Activated gamma-delta T cell treated with anti-CD3 and anti-CD28 coated beads, Interleukin-2, amount 50 U/mL, for 16 hours (primary cell): ENCODE measurements around the gene DIAPH1.

Experiments
- DNase-seq: peaks from one replicate; pipeline ENCODE4 v3.0.0-alpha.2; 2020; ENCODE audit warnings: low read depth

DIAPH1 gene

DNA sequence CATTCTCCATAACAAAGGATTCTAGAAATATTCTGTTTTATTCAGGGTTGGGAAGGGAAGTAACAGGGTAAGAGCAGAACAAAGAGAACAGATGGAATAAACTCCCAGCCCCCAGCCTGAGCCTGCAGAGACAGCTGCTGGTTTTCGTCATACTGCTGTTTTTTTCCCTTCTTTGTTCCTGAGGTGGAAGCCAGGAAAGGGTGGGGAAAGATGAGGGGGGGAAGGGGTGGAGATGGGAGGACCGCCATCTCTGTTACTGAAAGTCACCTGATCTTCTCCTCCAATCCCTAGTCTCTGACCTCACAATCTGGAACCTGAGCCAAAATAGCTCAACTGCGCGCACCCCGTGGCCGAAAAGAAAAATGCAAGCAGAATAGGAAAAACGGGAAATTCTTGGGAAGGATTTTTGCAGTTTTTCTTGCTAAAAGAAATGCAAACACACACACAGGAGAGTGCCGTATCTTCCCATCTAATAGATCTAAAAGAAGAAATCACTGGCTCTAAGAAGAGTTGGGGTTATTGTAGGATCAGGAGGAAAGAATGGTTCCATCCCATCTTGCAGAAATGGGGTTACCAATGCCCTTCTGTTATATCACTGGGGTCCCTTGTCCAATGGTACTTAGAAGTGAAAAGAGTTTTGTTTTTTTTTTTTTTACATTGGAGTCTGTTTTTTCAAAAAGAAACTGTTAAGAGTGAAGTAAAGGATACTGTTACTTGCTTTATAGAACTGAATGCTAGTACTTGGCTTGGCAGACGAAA is 57.9 kb downstream of the DIAPH1 start:
- no peak for DNase-seq

GRCh38 chr5:141560151-141560550 is 58.6 kb downstream of the DIAPH1 start:
- DNase-seq, result no peak

- DNase-seq, result no peak
Measured at GRCh38 chr5:141559461-141559860, 59.3 kb downstream of the DIAPH1 start.

DNA sequence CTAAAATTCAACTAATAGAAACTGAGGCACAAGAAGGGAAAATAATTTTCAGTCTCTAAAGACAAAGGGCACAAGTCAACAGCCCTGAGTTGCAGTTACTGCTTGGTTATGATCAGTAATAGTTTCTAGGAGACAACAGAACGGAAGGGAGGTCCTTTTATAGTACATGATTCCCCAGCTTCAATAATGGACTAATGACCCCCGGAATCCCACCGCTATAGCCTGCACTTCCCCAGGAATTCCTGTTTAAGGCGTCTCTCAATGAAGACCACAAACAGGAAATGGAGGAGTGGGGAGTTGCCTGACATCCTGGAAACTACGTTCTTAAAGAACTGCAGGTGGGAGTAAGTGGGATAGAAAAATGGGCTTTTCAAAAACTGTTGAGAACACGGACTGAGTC is 60.6 kb downstream of the DIAPH1 start:
- no peak for DNase-seq

- DNase-seq, result peak; percentile 65
Measured at GRCh38 chr5:141557681-141558136, 61.1 kb downstream of the DIAPH1 start.

GRCh38 chr5:141547921-141548320 is 70.9 kb downstream of the DIAPH1 start:
- DNase-seq, result no peak

GRCh38 chr5:141547488-141547887 is 71.3 kb downstream of the DIAPH1 start:
- DNase-seq, result no peak

- DNase-seq, result no peak
Measured at GRCh38 chr5:141543053-141543452, 75.7 kb downstream of the DIAPH1 start.

GRCh38 chr5:141534492-141535213 is 84.1 kb downstream of the DIAPH1 start:
- DNase-seq, result no peak

- DNase-seq, result no peak
Measured at GRCh38 chr5:141533897-141534296, 84.9 kb downstream of the DIAPH1 start.

DNA sequence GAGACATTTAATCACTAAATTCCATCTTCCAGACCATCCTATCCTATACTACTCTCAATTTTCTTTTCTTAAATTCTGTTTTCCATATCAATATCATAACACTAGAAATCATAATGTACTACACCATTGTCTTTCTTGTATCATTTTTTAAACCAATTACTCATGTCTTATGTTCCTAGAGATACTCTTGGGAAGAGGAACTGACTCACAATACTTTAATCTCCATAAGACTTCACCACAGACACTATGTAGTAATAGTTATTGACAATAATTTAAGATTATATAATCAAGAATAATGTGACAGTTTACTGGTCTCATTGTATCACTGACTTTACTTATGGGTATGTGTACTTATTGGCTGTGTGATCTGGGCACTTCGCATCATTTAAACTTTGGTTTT is 86.1 kb downstream of the DIAPH1 start:
- DNase-seq, result no peak

DNA sequence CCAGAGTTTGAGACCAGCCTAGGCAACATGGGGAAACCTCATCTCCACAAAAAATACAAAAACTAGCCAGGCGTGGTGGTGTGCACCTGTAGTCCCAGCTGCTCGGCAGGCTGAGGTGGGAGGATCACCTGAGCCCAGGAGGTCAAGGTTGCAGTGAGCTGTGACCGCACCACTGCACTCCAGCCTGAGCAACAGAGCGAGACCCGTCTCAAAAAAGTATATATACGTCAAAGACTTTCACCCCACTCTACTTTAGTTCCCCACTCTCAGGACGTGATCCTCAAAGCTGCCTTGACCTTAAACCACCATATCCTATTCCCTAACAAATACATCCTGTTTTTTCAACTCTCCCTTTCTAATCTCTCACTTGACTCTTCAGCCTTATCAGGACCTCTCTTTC is 88.9 kb downstream of the DIAPH1 start:
- DNase-seq, result no peak

DNA sequence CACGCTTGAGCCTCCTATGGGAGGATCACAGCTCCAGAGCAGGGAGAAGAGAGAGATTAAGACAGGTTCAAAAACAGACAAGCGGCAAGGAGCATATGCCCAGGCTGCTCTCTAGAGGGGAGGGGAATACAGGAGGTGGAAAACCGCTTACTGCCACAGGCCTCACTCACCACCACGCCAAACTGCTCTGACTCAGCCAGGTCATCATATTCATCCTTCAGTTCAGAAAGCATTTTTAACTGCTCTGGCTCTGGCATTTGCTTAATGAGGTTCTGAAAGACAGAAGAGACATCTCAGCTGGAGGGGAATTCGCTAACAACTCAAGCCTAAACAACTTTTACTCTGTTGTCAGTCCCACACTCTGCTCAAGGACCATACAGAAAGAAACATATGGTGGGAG is 89.8 kb downstream of the DIAPH1 start:
- DNase-seq, result no peak

- DNase-seq, result no peak
Measured at GRCh38 chr5:141528291-141528984, 90.4 kb downstream of the DIAPH1 start.

GRCh38 chr5:141527426-141527825 is 91.4 kb downstream of the DIAPH1 start:
- no peak for DNase-seq

- no peak for DNase-seq
Measured at GRCh38 chr5:141525653-141526052, 93.1 kb downstream of the DIAPH1 start.

DNA sequence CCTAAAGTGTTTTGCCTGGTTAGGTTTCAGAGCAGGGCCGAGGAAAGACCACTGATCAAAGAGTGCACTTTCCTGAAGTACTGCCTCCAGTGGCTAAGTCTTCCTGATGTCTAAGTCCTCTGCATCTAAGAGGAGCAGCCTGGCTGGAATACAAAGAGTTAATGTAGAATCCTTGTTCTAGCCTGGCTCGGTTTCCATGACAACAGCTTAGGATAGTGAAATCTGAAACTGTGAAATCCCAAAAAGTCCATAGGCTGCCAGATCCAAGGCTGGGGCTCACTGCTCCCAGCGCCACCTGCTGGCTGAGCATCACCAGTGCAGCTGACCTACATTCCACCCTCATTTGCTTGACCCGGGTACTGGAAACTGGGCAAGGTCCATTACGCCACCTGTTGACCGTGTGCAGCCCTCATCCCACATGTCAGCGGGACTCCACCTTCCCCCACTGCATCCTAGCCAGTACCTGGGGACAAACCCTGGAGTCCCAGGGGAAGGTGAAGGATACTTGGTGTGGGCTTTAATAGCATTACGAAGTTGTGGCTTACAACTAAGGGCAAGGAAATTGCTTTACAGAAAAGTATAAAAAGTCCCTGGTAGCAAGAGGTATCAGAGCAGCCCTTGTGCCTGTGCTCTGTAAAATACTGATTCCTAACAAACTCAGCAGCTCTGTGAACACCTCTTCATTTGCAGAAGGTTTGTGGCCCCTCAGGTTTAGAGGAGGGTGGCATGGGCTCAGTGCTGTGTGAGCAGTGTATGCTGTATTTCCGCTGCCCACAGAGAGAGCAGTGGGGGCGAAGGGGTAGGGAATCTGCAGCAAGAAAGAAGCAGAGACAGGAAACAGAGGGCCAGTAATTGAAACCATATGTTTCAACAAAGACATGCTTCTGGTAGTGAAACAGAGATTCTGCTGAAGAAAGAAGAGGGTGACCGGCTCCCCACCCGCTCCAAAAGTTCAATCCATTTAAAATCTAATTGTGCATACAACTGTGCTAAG is 93.9 kb downstream of the DIAPH1 start:
- DNase-seq, result peak; percentile 23

GRCh38 chr5:141523991-141524390 is 94.8 kb downstream of the DIAPH1 start:
- DNase-seq, result no peak

DNA sequence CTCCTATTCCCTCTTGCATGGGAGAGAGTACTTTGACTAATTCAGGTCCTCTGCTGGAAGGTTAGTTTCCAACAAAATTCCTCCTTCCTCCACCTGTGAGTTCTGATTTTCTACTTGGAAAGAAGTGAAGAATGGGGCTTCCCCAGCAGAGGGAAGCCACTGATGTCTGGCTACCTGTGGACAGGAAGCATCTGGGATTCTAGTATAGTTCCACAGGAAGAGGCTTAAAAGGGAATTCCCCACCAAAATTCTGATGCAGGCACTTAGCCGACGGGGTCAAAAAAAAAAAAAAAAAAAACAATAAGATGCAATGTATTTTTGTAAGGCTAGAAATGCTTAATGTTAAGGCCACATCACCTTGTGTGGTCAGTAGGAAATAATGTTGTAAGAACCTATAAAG is 96.5 kb downstream of the DIAPH1 start:
- no peak for DNase-seq

DNA sequence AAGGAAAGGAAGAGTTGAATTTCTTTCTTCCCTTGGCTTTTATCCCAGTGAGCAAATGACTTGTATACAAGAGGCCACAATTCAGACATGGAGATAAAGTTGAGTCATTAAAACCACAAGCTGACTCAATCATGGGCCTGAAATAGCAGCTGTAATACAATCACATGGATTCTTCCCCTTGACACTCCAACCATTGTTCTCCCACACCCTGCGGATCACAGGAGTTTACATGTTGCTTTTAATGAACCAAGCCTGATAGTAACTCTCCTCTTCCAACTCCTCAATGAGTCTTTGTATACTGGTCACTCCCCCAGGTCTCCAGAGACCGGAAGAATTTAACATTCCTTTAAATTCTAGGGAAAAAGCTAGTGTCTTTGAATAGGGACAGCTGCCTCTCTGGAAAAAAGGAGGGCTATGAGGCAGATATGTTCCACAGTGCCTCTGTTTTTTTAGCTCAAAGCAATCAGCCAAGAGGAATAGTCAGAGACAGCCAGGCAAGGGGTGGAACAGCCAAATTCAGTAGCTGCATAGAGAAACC is 97.5 kb downstream of the DIAPH1 start:
- DNase-seq, result no peak
